ENCODE data around the gene CMTR1.

DNA sequence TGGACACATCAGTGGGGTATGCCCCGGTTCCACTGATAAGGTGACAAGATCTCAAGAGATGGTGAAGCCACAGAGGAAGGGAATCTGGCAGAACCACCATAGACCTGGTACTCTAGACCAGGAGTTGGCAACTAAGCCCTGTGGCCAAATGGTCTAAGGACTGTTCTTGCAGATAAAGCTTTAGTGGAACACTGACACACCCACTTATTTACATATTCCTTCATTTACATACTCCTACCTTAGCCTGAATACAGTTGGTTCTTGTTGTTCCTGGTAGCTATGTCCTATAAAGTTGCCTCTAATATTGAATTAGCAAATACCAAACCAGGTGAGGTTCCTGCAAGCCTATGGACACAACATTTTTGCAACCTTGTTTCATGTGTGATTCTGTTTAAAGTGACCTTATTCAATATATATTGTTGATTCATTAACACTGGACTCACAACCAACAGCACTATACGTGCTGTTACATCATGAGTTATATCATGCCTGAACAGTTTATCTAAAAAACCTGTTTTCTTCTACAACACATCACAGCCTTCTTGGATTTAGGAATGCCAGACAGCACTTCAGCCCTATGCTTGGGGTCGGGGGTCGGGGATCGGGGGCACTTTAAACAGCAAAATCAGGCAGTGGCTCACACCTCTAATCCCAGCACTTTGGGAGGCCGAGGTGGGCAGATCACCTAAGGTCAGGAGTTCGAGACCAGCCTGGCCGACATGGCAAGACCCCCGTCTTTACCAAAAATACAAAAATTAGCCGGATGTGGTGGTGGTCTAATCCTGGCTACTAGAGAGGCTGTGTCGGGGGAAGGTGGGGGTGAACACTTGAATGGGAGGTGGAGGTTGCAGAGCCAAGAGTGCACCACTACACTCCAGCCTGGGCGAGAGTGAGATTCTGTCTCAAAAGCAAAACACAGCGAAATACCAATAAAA is 64.2 kb downstream of the CMTR1 start:
- TF ChIP-seq CTCF (IDR thresholded peaks at IDR 0.05) (no peak), EP300 (IDR thresholded peaks at IDR 0.05) (no peak), POLR2A (IDR thresholded peaks at IDR 0.05) (no peak)
